SK-N-SH (cell line): ENCODE data around the gene DUSP10.

Source experiments
- CTCF ChIP-seq: fragments of 200-600 bp; sonication (generic); IDR thresholded peaks from 2 replicates; pipeline ENCODE4 v1.6.1; 2017; ENCODE audit warnings: antibody characterized with exemption, mild to moderate bottlenecking, moderate library complexity
- EP300 ChIP-seq, 2 experiments: IDR thresholded peaks; 2 replicates each; pipeline versions ENCODE4 v1.4.0 to v1.6.1; 2012; ENCODE audit warnings: borderline replicate concordance in 1 of 2, low read depth in 1 of 2, low read length in 1 of 2
- GABPA ChIP-seq: IDR thresholded peaks from 2 replicates; pipeline ENCODE4 v1.4.0; 2012; ENCODE audit warnings: low read depth, mild to moderate bottlenecking
- GATA2 ChIP-seq: sonication (generic); formaldehyde crosslinking; IDR thresholded peaks from 2 replicates; pipeline ENCODE4 v1.5.0; 2020; ENCODE audit warnings: mild to moderate bottlenecking, missing genetic modification reagents
- JUND ChIP-seq: IDR thresholded peaks from 2 replicates; pipeline ENCODE4 v1.4.0; 2012
- NFIC ChIP-seq: IDR thresholded peaks from 2 replicates; pipeline ENCODE4 v1.4.0; 2012; ENCODE audit warnings: borderline replicate concordance
- REST ChIP-seq: IDR thresholded peaks from 2 replicates; pipeline ENCODE4 v1.6.1; 2012; ENCODE audit warnings: mild to moderate bottlenecking, low read depth, low read length, moderate library complexity
- RFX5 ChIP-seq: IDR thresholded peaks from 2 replicates; pipeline ENCODE4 v1.6.1; 2012; ENCODE audit warnings: mild to moderate bottlenecking, improper control_type of control experiment, low read length
- RXRA ChIP-seq: IDR thresholded peaks from 2 replicates; pipeline ENCODE4 v1.4.0; 2012; ENCODE audit warnings: low read depth, mild to moderate bottlenecking, borderline replicate concordance
- SIN3A ChIP-seq: IDR thresholded peaks from 2 replicates; pipeline ENCODE4 v1.6.1; 2012; ENCODE audit warnings: low read depth, mild to moderate bottlenecking, low read length, moderate library complexity, borderline replicate concordance
- SMC3 ChIP-seq: IDR thresholded peaks from 2 replicates; pipeline ENCODE4 v1.6.1; 2012; ENCODE audit warnings: low read depth, low read length, improper control_type of control experiment
- USF2 ChIP-seq: fragments of 150-350 bp; IDR thresholded peaks from 2 replicates; pipeline ENCODE4 v1.6.1; 2017; ENCODE audit warnings: antibody characterized with exemption, low read length, low read depth, borderline replicate concordance
- ZBTB33 ChIP-seq: IDR thresholded peaks from 2 replicates; pipeline ENCODE4 v1.4.0; 2012; ENCODE audit warnings: low read depth, borderline replicate concordance

GRCh38 chr1:221696027-221696426, 45.9 kb downstream of the DUSP10 start:
- no peak for TF ChIP-seq REST
- no peak for TF ChIP-seq RFX5
- no peak for TF ChIP-seq ZBTB33
- TF ChIP-seq GABPA: no peak
- no peak for TF ChIP-seq CTCF
- no peak for TF ChIP-seq GATA2 (CRISPR knock-in tag)
- no peak for TF ChIP-seq SIN3A
- TF ChIP-seq EP300 (IDR thresholded peaks at IDR 0.05; ENCODE audit: borderline replicate concordance in 1 of 2, low read depth in 1 of 2, low read length in 1 of 2): no peak
- no peak for TF ChIP-seq RXRA
- no peak for TF ChIP-seq SMC3
- no peak for TF ChIP-seq USF2
- no peak for TF ChIP-seq NFIC
- no peak for TF ChIP-seq JUND
